ENCODE data around the gene SLC6A3. TPM values are rescaled to one million over a fixed set of nuclear protein-coding genes. Genes with fewer than 3 reads are reported as not detected.

The SLC6A3 gene
- total and polyA plus RNA-seq, 9 of the 15 experiments (the other 6 are each of a cell fraction or from before 2014, with no cell fraction given), result not detected

DNA sequence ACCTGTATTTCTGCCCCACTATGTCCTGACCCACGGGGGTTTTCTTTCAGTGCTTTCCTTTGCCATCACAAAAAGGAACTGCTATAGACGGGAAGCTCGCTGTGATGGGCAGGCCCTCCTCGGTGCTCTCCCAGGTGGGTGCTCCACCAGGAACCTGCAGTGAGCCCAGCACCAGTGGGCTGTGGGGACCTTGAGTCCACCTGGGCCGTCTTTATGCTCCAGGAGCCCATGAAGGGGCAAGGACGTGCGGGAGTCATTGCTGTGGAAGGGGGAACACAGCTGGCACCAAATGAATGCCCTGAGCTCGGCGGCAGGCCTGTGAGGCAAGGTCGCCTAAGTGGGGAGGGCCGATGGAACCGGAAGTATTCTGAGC, 36.7 kb upstream of the SLC6A3 start (continued):
- TF ChIP-seq MYNN (IDR thresholded peaks at IDR 0.05) (no peak), MYNN (CRISPR knock-in tag; IDR thresholded peaks at IDR 0.05) (no peak), MCM2 (IDR thresholded peaks at IDR 0.05; ENCODE audit: low read depth) (no peak), ZBTB34 (CRISPR knock-in tag; IDR thresholded peaks at IDR 0.05) (no peak)
- TF ChIP-seq, protein P1, sequence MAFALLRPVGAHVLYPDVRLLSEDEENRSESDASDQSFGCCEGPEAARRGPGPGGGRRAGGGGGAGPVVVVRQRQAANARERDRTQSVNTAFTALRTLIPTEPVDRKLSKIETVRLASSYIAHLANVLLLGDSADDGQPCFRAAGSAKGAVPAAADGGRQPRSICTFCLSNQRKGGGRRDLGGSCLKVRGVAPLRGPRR (CRISPR knock-in tag; IDR thresholded peaks at IDR 0.05), result no peak

DNA sequence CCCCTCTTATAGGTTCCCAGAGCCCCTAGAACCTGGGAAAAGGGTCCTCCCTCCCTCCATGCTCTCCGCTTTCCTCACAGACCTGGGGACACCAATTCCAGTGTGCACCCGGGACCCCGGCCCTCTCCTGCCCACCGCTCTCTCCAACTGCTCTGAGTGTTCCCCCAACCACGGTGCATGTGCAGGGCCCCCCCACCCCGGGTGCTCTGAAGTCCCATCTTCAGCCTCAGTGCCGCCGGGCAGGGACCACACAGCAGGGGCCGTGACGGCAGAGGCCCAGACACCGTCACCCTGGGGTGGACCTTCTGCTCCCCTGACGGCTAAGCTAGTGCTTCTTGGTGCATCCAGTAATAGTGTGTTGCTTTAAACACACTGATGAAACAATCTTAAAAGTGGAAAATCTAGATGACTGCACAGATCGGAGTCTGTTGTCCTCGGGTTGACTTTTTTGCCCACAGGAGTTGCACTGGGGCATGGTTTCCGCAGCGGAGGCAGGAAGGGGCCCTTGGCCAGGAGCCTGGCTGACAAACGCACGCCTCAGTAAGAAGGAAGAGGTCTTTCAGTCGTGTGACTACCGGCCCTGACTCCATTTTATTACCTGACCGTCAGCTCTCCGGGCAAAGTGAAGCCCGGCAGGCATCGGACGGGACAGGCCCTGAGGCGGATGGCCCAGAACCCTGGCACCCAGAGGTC, 36.2 kb upstream of the SLC6A3 start:
- ChIA-PET CTCF (ENCODE audit: low intra/inter-chr PET ratio) (no interaction called here), POLR2A (interaction anchor here (0.6 kb wide), 1 partner anchor 528 kb away, joined by 3 read pairs; no protein-coding TSS in a partner anchor)
- H3K9me3 ChIP-seq (replicated peaks; ENCODE audit: control insufficient read depth, insufficient read depth, low read depth, low read length), result no peaks in the 10 kb centered on the region
- no peak overlapping the region for H3K4me3 ChIP-seq
- no peaks in the 10 kb centered on the region for H3K79me2 ChIP-seq (ENCODE audit: control insufficient read depth, insufficient read depth, low read length)
- peaks cover 27% of the 10 kb centered on the region for H4K20me1 ChIP-seq (replicated peaks; ENCODE audit: control insufficient read depth, insufficient read depth, low read length)
- H3K4me2 ChIP-seq (ENCODE audit: insufficient read depth, low read length), result no peak overlapping the region
- peaks cover 0 to 18% of the 10 kb centered on the region in 2 experiments; a peak in 1 of 5 replicates for H3K4me1 ChIP-seq (replicated peaks in 1 of 2; ENCODE audit: control insufficient read depth in 2 of 2, insufficient read depth in 2 of 2, low read length in 2 of 2)
- DNase-seq (ENCODE audit: extremely low read depth in 1 of 4, low spot score in 3 of 4), result no peak
- H3K9me1 ChIP-seq (ENCODE audit: control insufficient read depth, insufficient read depth, low read length), result peaks cover 2% of the 10 kb centered on the region
- no peak for ATAC-seq
- H3K27me3 ChIP-seq (ENCODE audit: control insufficient read depth in 2 of 2, insufficient read depth in 2 of 2, low read length in 2 of 2), result no peaks in the 10 kb centered on the region
- H3K36me3 ChIP-seq (ENCODE audit: control insufficient read depth, insufficient read depth, low read length), result peaks cover 12% of the 10 kb centered on the region; the same call in 2 of the 3 replicates
- no peak for FAIRE-seq
- no peak overlapping the region for H3K9ac ChIP-seq (ENCODE audit: insufficient read depth in 1 of 2, low read depth in 2 of 2, low read length in 2 of 2)
- WGBS (ENCODE audit: insufficient coverage, low coverage, missing lambda C conversion rate), result 57% methylated on average over 24 of the region's 26 CpGs
- no peak overlapping the region for H3K27ac ChIP-seq (ENCODE audit: extremely low read depth, low read depth, low read length)
- in situ Hi-C loops (cut with MboI), result no loop called here
- intact Hi-C loops (cut with micrococcal nuclease), result no loop called here
- no TSS peak for BruUV-seq (replicated peaks)
- no peak overlapping the region for H2AFZ ChIP-seq (ENCODE audit: low read depth, low read length)
- no peak for TF ChIP-seq MGA (IDR thresholded peaks at IDR 0.05)
